Measurements from ENCODE around the gene AMT. TPM values are rescaled to one million over a fixed set of nuclear protein-coding genes. Genes with fewer than 3 reads are reported as not detected.

AMT gene
- total and polyA plus RNA-seq, 8 donors = 5.9 to 41.0 (median 32.3) TPM

DNA sequence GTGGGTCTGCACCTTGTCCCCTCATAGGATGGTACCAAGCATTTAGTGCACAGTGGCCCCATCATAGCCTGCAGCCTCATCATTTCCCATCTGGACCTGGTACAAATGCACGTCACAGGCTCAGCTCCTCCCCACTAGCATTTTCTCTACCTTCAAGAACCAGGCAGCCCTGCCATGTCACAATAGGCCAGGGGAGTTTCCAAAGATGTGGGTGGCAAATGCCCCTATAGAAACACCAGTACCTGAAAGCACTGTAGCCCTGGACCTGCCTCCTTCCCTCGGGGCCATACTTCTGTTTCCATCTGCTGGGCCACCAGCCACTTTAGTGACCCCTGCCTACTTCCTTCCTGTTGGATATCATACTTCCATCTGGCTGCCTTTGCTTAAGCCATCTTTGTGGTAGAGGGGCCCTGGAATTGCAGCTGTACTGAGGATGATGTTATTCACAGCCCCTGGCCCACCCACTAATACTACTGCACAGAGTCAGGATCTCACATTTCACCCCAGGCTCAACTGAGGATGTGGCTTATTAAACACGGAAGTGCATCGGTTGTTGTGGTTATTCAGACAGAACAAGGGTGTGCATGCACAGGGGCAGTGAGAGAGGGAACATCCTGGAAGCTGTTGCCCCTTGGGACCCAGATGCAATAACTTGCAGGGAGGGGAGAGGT is 6.2 kb downstream of the AMT start:
- Histone ChIP-seq H3K4me1 (peaks cover 21 to 55% of the 10 kb centered on the region in 2 donors), H3K27me3 (no peaks in the 10 kb centered on the region), H3K27ac (peak overlapping the region; percentile 28 to 85), H3K4me3 (no peak overlapping the region), H3K36me3 (peaks cover 0 to 39% of the 10 kb centered on the region in 2 donors), H3K9me3 (no peaks in the 10 kb centered on the region)
- ATAC-seq (no peak), DNase-seq (peak in 1 of 4 donors; percentile 17)
- intact Hi-C loops (cut with DNase I) = no loop called here
- TF ChIP-seq, protein P1, sequence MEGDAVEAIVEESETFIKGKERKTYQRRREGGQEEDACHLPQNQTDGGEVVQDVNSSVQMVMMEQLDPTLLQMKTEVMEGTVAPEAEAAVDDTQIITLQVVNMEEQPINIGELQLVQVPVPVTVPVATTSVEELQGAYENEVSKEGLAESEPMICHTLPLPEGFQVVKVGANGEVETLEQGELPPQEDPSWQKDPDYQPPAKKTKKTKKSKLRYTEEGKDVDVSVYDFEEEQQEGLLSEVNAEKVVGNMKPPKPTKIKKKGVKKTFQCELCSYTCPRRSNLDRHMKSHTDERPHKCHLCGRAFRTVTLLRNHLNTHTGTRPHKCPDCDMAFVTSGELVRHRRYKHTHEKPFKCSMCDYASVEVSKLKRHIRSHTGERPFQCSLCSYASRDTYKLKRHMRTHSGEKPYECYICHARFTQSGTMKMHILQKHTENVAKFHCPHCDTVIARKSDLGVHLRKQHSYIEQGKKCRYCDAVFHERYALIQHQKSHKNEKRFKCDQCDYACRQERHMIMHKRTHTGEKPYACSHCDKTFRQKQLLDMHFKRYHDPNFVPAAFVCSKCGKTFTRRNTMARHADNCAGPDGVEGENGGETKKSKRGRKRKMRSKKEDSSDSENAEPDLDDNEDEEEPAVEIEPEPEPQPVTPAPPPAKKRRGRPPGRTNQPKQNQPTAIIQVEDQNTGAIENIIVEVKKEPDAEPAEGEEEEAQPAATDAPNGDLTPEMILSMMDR (IDR thresholded peaks at IDR 0.05) = no peak

DNA sequence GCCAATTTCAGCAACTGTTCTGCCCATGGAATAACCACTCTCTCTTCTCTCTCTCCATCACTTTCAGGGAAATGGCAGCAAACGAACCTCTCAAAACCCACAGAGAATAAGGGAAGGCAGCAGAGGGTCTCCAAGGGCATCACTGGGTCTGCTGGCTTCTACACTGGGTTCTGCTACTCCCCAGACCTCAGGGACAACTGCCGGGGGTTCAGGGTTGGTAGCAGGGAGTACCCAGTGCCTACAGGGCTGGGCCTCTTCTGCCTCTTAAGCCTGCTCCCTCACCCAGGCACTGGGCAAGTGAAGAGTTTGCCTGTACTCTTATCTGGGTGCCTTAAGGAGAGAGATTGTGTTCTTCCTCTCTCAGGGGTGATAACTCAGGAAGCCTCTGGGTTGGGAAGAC is 7.5 kb downstream of the AMT start:
- peak overlapping the region in 1 of 2 donors; percentile 85 for H3K27ac ChIP-seq
- H3K9me3 ChIP-seq = no peaks in the 10 kb centered on the region
- DNase-seq = no peak
- TF ChIP-seq, protein P1 (IDR thresholded peaks at IDR 0.05) = no peak
- no peaks in the 10 kb centered on the region for H3K27me3 ChIP-seq
- intact Hi-C loops (cut with DNase I) = no loop called here
- H3K36me3 ChIP-seq = peaks cover 0 to 39% of the 10 kb centered on the region in 2 donors
- no peak for ATAC-seq
- peaks cover 28 to 58% of the 10 kb centered on the region in 2 donors for H3K4me1 ChIP-seq
- no peak overlapping the region for H3K4me3 ChIP-seq

DNA sequence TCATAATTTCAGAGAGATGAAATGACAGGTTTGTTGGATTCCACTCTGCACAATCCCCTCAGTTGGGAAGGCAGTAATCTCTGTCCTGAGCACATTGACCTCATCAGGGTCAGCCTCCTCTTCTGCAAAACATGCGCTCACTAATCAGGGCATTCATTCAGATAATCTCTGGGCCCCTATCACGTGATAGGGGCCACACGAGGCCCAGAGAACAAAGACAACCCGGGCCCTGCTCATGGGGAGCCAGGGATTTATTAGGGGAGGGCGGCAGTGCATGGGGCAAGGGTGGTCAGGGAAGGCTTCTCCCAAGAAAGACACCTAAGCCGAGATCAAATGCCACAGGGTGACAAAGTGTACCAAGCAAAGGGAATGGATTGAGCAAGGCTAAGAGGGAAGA is 8.9 kb downstream of the AMT start:
- DNase-seq = no peak
- no peaks in the 10 kb centered on the region for H3K9me3 ChIP-seq
- intact Hi-C loops (cut with DNase I) = no loop called here
- TF ChIP-seq, protein P1 (IDR thresholded peaks at IDR 0.05) = no peak
- H3K4me1 ChIP-seq = peaks cover 38 to 72% of the 10 kb centered on the region in 2 donors
- H3K36me3 ChIP-seq = peaks cover 0 to 39% of the 10 kb centered on the region in 2 donors
- ATAC-seq = no peak
- H3K27me3 ChIP-seq = no peaks in the 10 kb centered on the region
- H3K4me3 ChIP-seq = peak overlapping the region in 1 of 2 donors; percentile 63
- peak overlapping the region in 1 of 2 donors; percentile 99 for H3K27ac ChIP-seq

DNA sequence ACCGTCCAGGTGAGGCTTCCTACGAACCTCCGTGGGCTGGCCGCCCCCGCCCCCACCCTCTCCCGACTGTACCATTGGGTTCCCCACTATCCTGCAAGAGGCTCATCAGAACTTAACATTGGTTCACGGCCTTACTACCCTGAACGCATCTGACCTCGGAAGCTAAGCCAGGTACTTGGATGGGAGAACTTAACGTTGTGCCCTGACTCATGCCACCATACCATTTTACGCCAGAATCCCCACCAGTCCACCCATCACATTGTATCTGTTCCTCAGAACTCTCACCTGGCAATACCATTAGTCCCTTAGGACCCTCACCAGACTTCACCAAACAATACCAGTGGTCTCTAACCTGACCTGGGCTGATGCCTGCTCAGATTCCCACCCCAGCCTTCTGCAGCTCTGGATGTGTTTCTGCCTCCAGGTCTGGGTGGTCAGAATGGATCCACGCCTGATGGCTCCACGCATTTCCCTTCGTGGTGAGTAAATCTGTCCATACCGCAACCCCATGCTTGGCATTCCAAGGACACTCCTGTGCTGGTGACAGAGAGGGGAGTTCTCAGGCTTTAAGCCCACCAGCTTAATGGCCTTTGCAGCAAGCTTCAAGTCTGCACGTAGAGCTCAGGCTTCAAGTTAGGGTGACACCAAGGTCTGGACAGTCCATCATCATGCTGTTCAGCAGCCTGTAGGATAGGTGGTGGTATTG is 9.5 kb downstream of the AMT start:
- peaks cover 41 to 78% of the 10 kb centered on the region in 2 donors for H3K4me1 ChIP-seq
- intact Hi-C loops (cut with DNase I) = no loop called here
- peak overlapping the region; percentile 95 to 99 for H3K27ac ChIP-seq
- H3K27me3 ChIP-seq = no peaks in the 10 kb centered on the region
- no peak for ATAC-seq
- peaks cover 0 to 37% of the 10 kb centered on the region in 2 donors for H3K36me3 ChIP-seq
- no peak for DNase-seq
- peak overlapping the region; percentile 63 to 89 for H3K4me3 ChIP-seq
- H3K9me3 ChIP-seq = no peaks in the 10 kb centered on the region
- TF ChIP-seq, protein P1 (IDR thresholded peaks at IDR 0.05) = no peak

DNA sequence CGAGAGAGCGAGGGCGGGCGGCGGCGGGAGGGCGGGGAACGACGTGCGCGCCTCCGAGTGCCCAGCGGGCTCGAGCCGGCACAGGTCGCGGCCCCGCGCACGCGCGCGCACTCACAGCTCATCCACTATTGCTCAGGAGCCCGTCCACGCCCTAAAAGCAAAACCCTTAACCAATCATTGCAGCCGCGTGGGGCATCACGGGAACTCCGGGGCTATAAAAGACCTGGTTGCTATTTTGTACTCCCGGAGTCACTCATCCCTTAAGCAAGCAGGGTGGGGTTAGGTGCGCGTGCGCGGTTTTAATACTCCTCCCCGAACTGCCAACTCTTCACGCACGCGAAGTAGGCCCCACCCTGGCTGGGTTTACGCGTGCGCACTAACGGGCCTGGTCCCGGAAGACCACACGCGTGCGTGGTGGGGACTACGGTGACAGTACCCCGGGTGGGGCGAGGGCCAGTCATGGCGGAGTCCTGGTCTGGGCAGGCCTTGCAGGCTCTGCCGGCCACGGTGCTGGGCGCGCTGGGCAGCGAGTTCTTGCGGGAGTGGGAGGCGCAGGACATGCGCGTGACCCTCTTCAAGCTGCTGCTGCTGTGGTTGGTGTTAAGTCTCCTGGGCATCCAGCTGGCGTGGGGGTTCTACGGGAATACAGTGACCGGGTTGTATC is 10.2 kb downstream of the AMT start, which contains the start of the genes RHOA and TCTA:
RHOA (minus strand) TSS at position 9 of the 664 bp plus-strand sequence. CDS start 36,387 bp downstream, outside the sequence.
TCTA (plus strand) TSS at position 456 of the 664 bp plus-strand sequence; CDS start at position 460, 4 bp downstream.
- intact Hi-C loops (cut with DNase I) = no loop called here
- ATAC-seq (peak; percentile 94), DNase-seq (peak; percentile 99 to 100 (median 100))
- H3K27me3 ChIP-seq = no peaks in the 10 kb centered on the region
- H3K36me3 ChIP-seq = peaks cover 0 to 30% of the 10 kb centered on the region in 2 donors
- TF ChIP-seq, protein P1 (IDR thresholded peaks at IDR 0.05) = no peak
- H3K9me3 ChIP-seq = no peaks in the 10 kb centered on the region
- H3K4me3 ChIP-seq = peak within 1 kb of the TSS; percentile 63 to 89
- peak within 1 kb of the TSS; percentile 95 to 99 for H3K27ac ChIP-seq
- H3K4me1 ChIP-seq = peaks cover 42 to 82% of the 10 kb centered on the region in 2 donors
